Ectodermal cell (in vitro differentiated cells): Measurements from ENCODE around the gene POLR2A.
A peak's percentile ranks its signal among the peaks of the same experiment; 100 is the strongest.

Source experiments
- H3K27ac ChIP-seq: 2 replicates; pipeline ENCODE4 v1.7.0; 2013; ENCODE audit warnings: mild to moderate bottlenecking, low read depth, low read length; ENCODE audit not compliant: insufficient read depth, poor library complexity, severe bottlenecking
- H3K27me3 ChIP-seq: 2 replicates; pipeline ENCODE4 v1.7.0; 2013; ENCODE audit warnings: mild to moderate bottlenecking, low read length; ENCODE audit not compliant: insufficient read depth, control insufficient read depth, poor library complexity, severe bottlenecking
- H3K36me3 ChIP-seq: one replicate; pipeline ENCODE4 v1.7.0; 2013; ENCODE audit warnings: low read length; ENCODE audit not compliant: control insufficient read depth, insufficient read depth
- H3K4me1 ChIP-seq: one replicate; pipeline ENCODE4 v1.7.0; 2013; ENCODE audit warnings: low read length; ENCODE audit not compliant: control insufficient read depth, insufficient read depth
- H3K4me3 ChIP-seq: 2 replicates; pipeline ENCODE4 v1.7.0; 2013; ENCODE audit warnings: low read depth, low read length, control low read depth; ENCODE audit not compliant: insufficient read depth
- H3K9me3 ChIP-seq: 2 replicates; pipeline ENCODE4 v1.7.0; 2013; ENCODE audit warnings: mild to moderate bottlenecking, low read length, moderate library complexity; ENCODE audit not compliant: control insufficient read depth
- WGBS, 2 experiments: methylation state at CpG; one replicate each; pipeline ENCODE4 v1.1.7; 2013; ENCODE audit warnings: missing lambda C conversion rate in 2 of 2; 5-methylcytosine and 5-hydroxymethylcytosine counted together

Gene POLR2A

DNA sequence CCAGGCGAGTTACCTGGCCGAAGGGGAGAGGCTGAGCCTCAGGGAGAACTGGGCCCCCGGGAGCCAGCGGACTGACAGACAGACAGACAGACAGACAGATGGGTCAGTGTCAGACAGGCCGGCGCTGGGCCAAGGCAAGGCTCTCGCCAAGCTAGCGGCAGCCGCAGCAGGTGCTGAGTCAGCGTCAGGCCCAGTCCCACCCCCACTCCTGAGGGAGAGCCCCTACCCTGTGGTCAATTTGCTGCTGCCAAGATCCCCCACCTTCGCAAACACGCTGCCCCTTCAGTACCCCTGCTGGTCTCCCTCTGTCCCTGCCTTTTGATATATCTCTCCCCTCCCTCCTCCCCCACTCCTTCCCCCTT, 43.4 kb upstream of the POLR2A start:
- no peaks in the 10 kb centered on the region for H3K9me3 ChIP-seq
- H3K4me3 ChIP-seq: peak overlapping the region; percentile 74
- peaks cover 63% of the 10 kb centered on the region for H3K27me3 ChIP-seq
- no peaks in the 10 kb centered on the region for H3K36me3 ChIP-seq
- 0 to 1% methylated on average over 12 of the region's 12 CpGs for WGBS, 2 experiments
- peaks cover 27% of the 10 kb centered on the region for H3K4me1 ChIP-seq
- H3K27ac ChIP-seq: no peak overlapping the region

DNA sequence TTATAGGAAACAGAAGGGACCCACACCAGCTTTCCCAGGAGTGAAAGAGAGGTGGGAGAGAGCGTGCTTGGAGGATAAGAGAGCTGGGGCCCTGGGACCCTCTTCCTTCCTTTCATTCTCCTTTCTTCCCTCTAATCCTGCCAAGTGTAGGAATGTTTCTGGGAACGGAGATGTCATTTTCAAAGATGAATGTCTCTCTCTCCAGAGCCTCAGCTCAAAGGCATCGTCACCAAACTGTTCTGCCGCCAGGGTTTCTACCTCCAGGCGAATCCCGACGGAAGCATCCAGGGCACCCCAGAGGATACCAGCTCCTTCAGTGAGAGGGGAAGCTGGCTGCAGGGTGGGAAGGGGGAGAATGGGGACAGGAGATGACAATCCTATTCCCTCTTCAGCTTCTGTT, 42.9 kb upstream of the POLR2A start:
- peaks cover 58% of the 10 kb centered on the region for H3K27me3 ChIP-seq
- 34 to 38% methylated on average over 6 to 7 of the region's 7 CpGs for WGBS, 2 experiments
- no peak overlapping the region for H3K4me3 ChIP-seq
- H3K4me1 ChIP-seq: peaks cover 31% of the 10 kb centered on the region
- H3K36me3 ChIP-seq: no peaks in the 10 kb centered on the region
- H3K9me3 ChIP-seq: no peaks in the 10 kb centered on the region
- no peak overlapping the region for H3K27ac ChIP-seq

GRCh38 chr17:7442142-7442541, 42.0 kb upstream of the POLR2A start:
- Histone ChIP-seq H3K27ac (no peak overlapping the region), H3K4me3 (no peak overlapping the region), H3K36me3 (no peaks in the 10 kb centered on the region), H3K4me1 (peaks cover 40% of the 10 kb centered on the region), H3K27me3 (peaks cover 50% of the 10 kb centered on the region), H3K9me3 (no peaks in the 10 kb centered on the region)
- 86 to 94% methylated on average over 2 of the region's 2 CpGs for WGBS, 2 experiments

GRCh38 chr17:7443499-7444485, 40.4 kb upstream of the POLR2A start:
- Histone ChIP-seq H3K36me3 (no peaks in the 10 kb centered on the region), H3K9me3 (no peaks in the 10 kb centered on the region), H3K4me3 (no peak overlapping the region), H3K27me3 (peaks cover 33% of the 10 kb centered on the region), H3K27ac (no peak overlapping the region), H3K4me1 (peaks cover 31% of the 10 kb centered on the region)
- 84 to 89% methylated on average over 7 of the region's 7 CpGs for WGBS, 2 experiments

DNA sequence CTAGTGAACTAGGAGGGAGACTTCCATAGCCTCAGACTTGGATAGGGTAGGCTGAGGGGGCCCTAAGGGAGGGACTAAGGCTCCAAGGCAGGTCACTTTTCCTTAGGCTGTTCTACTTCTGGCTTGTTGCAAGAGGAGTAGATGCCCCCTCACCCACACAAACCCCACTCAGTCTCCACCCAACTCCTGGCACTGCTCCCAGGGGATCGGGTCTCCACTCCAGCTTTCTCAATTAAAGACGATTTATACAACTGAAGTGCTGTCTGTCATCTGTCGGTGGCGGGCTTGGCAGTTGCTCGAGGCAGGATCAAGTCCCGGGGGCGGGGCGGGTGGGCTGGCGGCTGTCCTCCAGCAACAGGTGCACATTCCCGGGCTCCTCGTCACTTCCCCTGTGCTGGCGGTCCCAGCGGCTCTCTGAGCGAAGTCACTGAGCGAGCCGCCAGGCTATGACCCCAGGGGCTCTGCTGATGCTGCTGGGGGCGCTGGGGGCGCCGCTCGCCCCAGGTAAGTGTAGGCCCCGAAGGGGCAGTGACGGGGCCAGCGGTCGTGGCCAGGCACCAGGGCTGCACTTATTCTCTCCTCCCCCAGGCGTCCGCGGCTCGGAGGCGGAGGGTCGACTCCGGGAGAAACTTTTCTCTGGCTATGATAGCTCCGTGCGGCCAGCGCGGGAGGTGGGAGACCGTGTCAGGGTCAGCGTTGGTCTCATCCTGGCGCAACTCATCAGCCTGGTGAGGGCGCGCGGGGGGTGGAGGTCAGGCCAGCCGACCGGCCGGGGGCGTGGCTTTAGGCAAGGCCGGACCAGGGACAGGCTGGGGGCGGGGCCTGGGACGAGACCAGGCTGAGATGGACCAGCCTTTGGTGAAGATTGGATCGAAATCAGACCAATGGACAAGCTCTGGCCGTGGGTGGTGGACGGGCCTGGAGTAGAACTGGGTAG, 39.2 kb upstream of the POLR2A start, which contains the start of gene CHRNB1:
Gene CHRNB1, plus strand, starts transcription at position 380 of the 937 bp plus-strand sequence. Its CDS starts 67 bp downstream, at position 447.
- peak within 1 kb of the TSS; percentile 46 for H3K4me3 ChIP-seq
- 2 to 3% methylated on average over 51 of the region's 51 CpGs for WGBS, 2 experiments

GRCh38 chr17:7445619-7445968, 38.6 kb upstream of the POLR2A start:
- H3K27ac ChIP-seq: no peak overlapping the region
- 1 to 3% methylated on average over 16 of the region's 16 CpGs for WGBS, 2 experiments

More for the DNA sequence above, 39.2 kb upstream of the POLR2A start, which contains the start of gene CHRNB1:
- peak within 1 kb of the TSS; percentile 53 for H3K27ac ChIP-seq
- H3K4me1 ChIP-seq: peaks cover 26% of the 10 kb centered on the region
- H3K9me3 ChIP-seq: no peaks in the 10 kb centered on the region
- no peaks in the 10 kb centered on the region for H3K36me3 ChIP-seq
- peaks cover 22% of the 10 kb centered on the region for H3K27me3 ChIP-seq

GRCh38 chr17:7448461-7448860, 35.7 kb upstream of the POLR2A start:
- Histone ChIP-seq H3K27me3 (peaks cover 7% of the 10 kb centered on the region), H3K4me3 (no peak overlapping the region), H3K36me3 (no peaks in the 10 kb centered on the region), H3K4me1 (peaks cover 20% of the 10 kb centered on the region), H3K27ac (no peak overlapping the region), H3K9me3 (no peaks in the 10 kb centered on the region)
- 92 to 97% methylated on average over 7 of the region's 7 CpGs for WGBS, 2 experiments

More at GRCh38 chr17:7445619-7445968, 38.6 kb upstream of the POLR2A start:
- H3K4me3 ChIP-seq: peak overlapping the region; percentile 46
- H3K9me3 ChIP-seq: no peaks in the 10 kb centered on the region
- peaks cover 26% of the 10 kb centered on the region for H3K4me1 ChIP-seq
- no peaks in the 10 kb centered on the region for H3K36me3 ChIP-seq
- H3K27me3 ChIP-seq: peaks cover 21% of the 10 kb centered on the region

- Histone ChIP-seq H3K4me3 (no peak overlapping the region), H3K9me3 (no peaks in the 10 kb centered on the region), H3K4me1 (peaks cover 6% of the 10 kb centered on the region), H3K27me3 (no peaks in the 10 kb centered on the region), H3K36me3 (peaks cover 4% of the 10 kb centered on the region), H3K27ac (no peak overlapping the region)
- WGBS, 2 experiments: 55 to 92% methylated on average over 1 to 2 of the region's 3 CpGs
Measured at GRCh38 chr17:7459961-7460545, 24.1 kb upstream of the POLR2A start.

DNA sequence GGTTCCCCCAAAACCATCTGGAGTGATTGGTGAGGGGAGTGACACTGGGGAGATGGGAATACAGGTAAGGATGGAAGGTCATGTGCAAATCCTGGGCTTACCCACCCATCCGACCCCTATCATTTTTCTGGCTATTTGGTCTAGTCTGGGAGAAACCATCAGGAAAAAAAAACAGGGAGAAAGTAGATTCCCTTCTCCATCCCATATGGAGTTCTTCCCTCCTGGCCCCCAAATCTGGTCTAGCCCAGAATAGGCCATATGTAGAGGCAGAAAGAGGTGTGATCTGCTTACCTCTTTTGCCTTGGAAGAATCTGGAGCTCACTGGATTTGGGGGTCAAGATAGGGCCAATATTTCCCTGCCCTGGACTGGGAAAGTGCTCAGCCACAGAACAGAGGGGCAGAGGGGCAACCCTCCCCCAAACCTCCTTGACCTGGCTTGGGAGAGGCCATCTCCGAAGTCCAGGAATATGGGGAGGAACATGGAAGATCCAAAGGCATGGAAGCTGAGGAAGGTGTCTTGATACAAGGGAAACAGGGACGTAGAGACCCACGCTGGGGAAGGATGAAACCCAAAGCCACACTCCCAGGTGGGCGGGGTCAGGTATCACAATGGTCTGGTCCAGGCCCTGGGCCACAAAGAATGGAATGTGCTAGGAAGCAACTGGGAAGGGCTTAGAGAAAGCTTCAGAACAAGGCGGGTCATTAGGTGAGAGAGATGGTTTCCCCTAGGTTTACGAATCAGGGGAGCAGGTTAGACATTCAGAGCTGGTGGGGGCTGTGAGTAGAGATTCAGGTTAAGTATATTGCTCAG, 23.1 kb upstream of the POLR2A start:
- Histone ChIP-seq H3K9me3 (no peaks in the 10 kb centered on the region), H3K4me1 (peaks cover 6% of the 10 kb centered on the region), H3K27ac (no peak overlapping the region), H3K27me3 (no peaks in the 10 kb centered on the region), H3K36me3 (peaks cover 4% of the 10 kb centered on the region), H3K4me3 (no peak overlapping the region)
- WGBS, 2 experiments: 66 to 69% methylated on average over 7 of the region's 7 CpGs
